Tibial nerve (tissue), 4 donors: ENCODE results near the gene RIMKLB. TPM values are rescaled to one million over a fixed set of nuclear protein-coding genes. Genes with fewer than 3 reads are reported as not detected.
A peak's percentile ranks its signal among the peaks of the same experiment; 100 is the strongest.

ENCODE experiments used
- DNase-seq, 2 donors: peaks; one replicate each; pipeline ENCODE4 v3.0.0-alpha.2; 2019; ENCODE audit warnings: low spot score in 2 of 2
- H3K27ac ChIP-seq, 4 donors: fragments of 200-600 bp; sonication (generic) in 3 of 4; one replicate each; pipeline ENCODE4 v1.5.1; 2017 to 2019; ENCODE audit warnings: mild to moderate bottlenecking in 1 of 4
- H3K27me3 ChIP-seq, 2 donors: fragments of 200-600 bp; sonication (generic) in 1 of 2; one replicate each; pipeline versions ENCODE4 v1.5.1 to v1.6.0; 2017 to 2019
- H3K36me3 ChIP-seq, 3 donors: fragments of 200-600 bp; sonication (generic); one replicate each; pipeline ENCODE4 v1.5.1; 2018 to 2019
- H3K4me1 ChIP-seq, 4 donors: fragments of 200-600 bp; sonication (generic) in 3 of 4; one replicate each; pipeline ENCODE4 v1.5.1; 2017 to 2019
- H3K4me3 ChIP-seq, 4 donors: fragments of 200-600 bp; sonication (generic) in 3 of 4; one replicate each; pipeline ENCODE4 v1.5.1; 2017 to 2019; ENCODE audit warnings: mild to moderate bottlenecking in 1 of 4, moderate library complexity in 1 of 4
- H3K9me3 ChIP-seq, 4 donors: fragments of 200-600 bp; sonication (generic) in 3 of 4; one replicate each; pipeline ENCODE4 v1.5.1; 2017 to 2019
- EP300 ChIP-seq, 2 donors: sonication (generic); formaldehyde crosslinking; IDR thresholded peaks; one replicate each; pipeline ENCODE4 v1.6.1; 2017; ENCODE audit warnings: antibody characterized with exemption in 2 of 2, mild to moderate bottlenecking in 1 of 2
- POLR2A ChIP-seq, 2 donors: fragments of 450-650 bp; IDR thresholded peaks; one replicate each; pipeline ENCODE4 v1.6.1; 2017; ENCODE audit warnings: antibody characterized with exemption in 2 of 2, mild to moderate bottlenecking in 2 of 2, moderate library complexity in 2 of 2
- WGBS, 2 donors: methylation state at CpG; one replicate each; pipeline ENCODE4 v1.1.5; 2018; 5-methylcytosine and 5-hydroxymethylcytosine counted together
- total RNA-seq, 4 donors: library from RNA; depleted of rRNA; stranded (reverse); fragments of >200 nt; gene quantifications; one replicate each; pipeline ENCODE4 v1.1.0, GENCODE V29; 2016
- TF ChIP-seq, protein P1 (sequence below), 5 experiments: fragments of 200-600 bp in 3 of 5; fragments of 450-650 bp in 2 of 5; sonication (generic) in 3 of 5; IDR thresholded peaks; one replicate each; pipeline ENCODE4 v1.5.1; 2016 to 2019; ENCODE audit warnings: antibody characterized with exemption in 5 of 5, mild to moderate bottlenecking in 3 of 5, moderate library complexity in 2 of 5

The RIMKLB gene
- total RNA-seq, 4 donors from 2014 or later: 53.4 to 76.6 (median 68.9) TPM

DNA sequence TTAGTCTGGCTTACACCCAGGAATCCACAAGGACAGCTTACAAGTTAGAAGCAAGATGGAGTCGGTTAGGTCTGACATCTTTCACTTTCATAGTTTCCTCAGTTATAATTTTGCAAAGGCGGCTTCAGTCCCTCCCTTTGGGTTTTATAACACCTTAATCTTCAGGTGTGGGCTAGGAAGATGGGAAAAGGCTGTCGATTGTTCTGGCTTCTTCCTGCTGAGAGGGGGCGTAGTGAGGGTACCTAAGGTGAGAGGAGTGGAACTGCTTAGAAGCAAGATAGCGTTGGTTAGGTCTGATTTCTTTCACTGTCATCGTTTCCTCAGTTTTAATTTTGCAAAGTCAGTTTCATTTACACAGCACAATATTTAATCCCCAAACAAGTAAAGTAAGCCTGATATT lies 134.7 kb downstream of the RIMKLB start:
- Histone ChIP-seq H3K9me3 (no peaks in the 10 kb centered on the region), H3K27ac (peak overlapping the region in 1 of 4 donors; percentile 15), H3K4me1 (peaks cover 0 to 2% (median 0%) of the 10 kb centered on the region in 4 donors), H3K4me3 (no peak overlapping the region), H3K27me3 (no peaks in the 10 kb centered on the region), H3K36me3 (no peaks in the 10 kb centered on the region)
- no peak for DNase-seq
- 81 to 87% methylated on average over 6 of the region's 6 CpGs for WGBS, 2 donors
- TF ChIP-seq EP300 (IDR thresholded peaks at IDR 0.05) (no peak), POLR2A (IDR thresholded peaks at IDR 0.05) (no peak)
- TF ChIP-seq, protein P1, sequence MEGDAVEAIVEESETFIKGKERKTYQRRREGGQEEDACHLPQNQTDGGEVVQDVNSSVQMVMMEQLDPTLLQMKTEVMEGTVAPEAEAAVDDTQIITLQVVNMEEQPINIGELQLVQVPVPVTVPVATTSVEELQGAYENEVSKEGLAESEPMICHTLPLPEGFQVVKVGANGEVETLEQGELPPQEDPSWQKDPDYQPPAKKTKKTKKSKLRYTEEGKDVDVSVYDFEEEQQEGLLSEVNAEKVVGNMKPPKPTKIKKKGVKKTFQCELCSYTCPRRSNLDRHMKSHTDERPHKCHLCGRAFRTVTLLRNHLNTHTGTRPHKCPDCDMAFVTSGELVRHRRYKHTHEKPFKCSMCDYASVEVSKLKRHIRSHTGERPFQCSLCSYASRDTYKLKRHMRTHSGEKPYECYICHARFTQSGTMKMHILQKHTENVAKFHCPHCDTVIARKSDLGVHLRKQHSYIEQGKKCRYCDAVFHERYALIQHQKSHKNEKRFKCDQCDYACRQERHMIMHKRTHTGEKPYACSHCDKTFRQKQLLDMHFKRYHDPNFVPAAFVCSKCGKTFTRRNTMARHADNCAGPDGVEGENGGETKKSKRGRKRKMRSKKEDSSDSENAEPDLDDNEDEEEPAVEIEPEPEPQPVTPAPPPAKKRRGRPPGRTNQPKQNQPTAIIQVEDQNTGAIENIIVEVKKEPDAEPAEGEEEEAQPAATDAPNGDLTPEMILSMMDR (IDR thresholded peaks at IDR 0.05): no peak

Other genes starting within 250 kb of the RIMKLB start
- not detected for gene CLEC6A, start 242.0 kb upstream of the RIMKLB start, total RNA-seq
- gene CLEC4D, start 184.5 kb upstream of the RIMKLB start, total RNA-seq: 1 to 10 TPM in 1 of 4 donors, under 1 TPM in 1, not detected in 2; 0.87 to 3.6 TPM
- 1 to 10 TPM in 3 of 4 donors, under 1 TPM in 1; 0.30 to 9.2 (median 5.1) TPM for gene CLEC4E, start 157.1 kb upstream of the RIMKLB start, total RNA-seq
- 1 to 10 TPM in 1 of 4 donors, under 1 TPM in 2, not detected in 1; 0.39 to 2.6 (median 0.84) TPM for gene AICDA, start 85.1 kb upstream of the RIMKLB start, total RNA-seq
- gene MFAP5, start 35.2 kb upstream of the RIMKLB start, total RNA-seq: 100 to 1,000 TPM; 153 to 895 (median 613) TPM
- 1 to 10 TPM; 5.7 to 9.8 (median 7.1) TPM for gene A2ML1, start 124.6 kb downstream of the RIMKLB start, total RNA-seq
- 10 to 100 TPM; 28.8 to 87.0 (median 37.6) TPM for gene PHC1, start 216.5 kb downstream of the RIMKLB start, total RNA-seq